GM19099 (cell line): ENCODE measurements around the gene PDGFA.

Experiments used
- POLR2A ChIP-seq: IDR thresholded peaks from 3 replicates; pipeline ENCODE4 v1.6.1; 2011; ENCODE audit warnings: low read depth; ENCODE audit not compliant: insufficient read length; ENCODE audit errors: extremely low read depth

The PDGFA gene

DNA sequence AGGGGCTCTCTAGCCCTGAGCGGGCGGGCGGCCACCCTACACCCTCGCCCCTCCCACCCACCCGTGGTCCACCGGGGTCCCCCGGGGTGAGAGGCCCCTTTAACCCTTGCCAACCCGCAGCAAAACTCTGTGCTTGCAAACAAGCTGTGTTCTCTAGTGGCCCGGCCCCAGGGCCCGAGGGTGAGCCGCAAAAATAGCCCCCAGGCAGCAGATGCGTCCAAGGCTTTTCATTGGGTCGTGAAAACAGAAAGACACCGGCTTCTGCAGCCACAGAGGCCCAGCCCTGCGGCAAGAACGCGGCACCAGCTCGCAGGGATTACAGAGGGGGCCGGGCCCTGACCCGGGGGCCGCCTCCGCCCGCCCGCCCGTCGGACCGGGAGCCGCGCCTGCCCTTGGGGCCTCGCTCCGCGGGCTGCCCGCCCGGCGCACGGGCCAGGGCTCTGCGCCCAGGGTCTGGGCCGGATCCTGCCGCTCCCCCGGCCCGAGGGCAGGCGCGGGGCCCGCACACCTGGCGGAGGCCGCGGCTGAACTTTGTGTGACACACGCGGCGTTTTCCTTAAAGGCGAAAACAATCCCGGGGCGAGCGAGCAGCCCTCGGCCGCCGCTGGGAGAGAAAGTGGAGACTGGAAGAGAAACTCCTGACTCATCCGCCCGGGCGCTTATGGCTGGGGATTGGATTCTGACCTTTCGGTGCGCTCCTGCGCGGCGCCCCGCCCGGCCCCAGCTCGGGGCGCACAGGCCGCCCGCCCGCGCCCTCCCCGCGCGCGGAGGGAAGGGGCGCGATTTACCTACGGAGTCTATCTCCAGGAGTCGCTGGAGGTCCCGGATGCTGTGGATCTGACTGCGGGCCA lies 2.8 kb downstream of the PDGFA start:
- TF ChIP-seq POLR2A = no peak

DNA sequence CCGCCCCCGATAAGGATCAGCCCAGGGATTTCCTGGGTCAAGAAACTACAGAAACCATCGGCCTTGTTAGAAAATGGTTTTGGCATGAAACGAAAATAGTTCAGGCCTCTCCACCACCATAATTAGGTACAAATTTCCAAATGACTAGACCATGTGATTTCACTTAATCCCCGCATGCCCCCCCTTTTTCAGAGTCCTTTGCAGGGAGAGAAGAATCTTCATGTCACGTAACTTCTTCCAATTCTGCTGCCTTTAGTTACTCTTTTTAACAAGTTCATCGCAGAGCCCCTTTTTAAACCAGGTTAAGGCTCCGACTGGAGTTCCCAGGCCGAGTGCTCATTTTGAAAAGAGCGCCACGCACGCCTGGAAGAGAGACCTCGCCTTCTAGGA lies 3.4 kb downstream of the PDGFA start:
- no peak for TF ChIP-seq POLR2A

GRCh38 chr7:515628-516027 lies 4.0 kb downstream of the PDGFA start:
- TF ChIP-seq POLR2A = no peak

DNA sequence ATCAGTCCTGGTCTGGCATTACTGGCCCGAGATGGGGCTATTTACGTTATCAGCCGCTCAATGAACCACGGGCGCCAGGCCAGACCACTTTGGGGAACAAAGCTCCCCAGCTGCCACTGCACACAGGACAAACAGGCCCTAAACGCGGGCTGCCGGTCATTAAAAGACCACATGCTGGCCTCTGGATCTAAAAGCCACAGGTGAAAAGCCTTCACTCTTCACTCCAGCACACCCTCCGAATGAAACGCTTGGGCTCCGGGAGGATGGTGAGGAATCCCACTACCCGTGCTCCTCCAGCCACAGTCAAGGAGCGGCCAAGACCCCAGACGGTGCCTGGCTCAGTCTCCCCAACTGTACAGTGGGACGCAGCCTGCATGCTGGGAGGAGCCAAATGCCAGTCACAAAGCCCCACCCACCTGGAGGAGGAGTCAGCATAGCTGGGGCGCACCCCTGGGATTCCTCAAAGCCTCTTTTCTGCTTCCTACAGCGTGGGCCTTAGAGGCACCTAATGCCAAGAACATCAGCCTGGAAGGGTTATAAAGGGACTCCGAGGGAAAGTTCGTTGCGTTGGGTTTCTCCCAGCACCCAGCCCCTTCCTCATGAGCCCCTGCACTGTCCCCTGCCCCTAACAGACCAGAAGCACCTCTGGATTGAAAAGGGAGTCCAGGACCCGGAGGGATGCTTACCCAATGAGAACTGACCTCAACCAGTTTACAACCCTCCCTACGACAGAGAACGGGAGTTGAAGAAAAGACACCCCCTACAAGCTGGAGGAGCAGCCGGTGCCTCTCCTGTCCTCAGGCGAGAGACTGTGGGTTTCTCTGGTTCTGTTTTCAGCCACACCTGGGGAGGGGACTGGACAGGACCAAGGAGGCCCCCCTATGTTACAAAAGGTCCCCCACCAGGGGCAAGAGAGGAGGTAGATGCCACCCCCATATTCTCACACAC lies 4.7 kb downstream of the PDGFA start:
- no peak for TF ChIP-seq POLR2A

- no peak for TF ChIP-seq POLR2A
Measured at GRCh38 chr7:514242-514641, 5.4 kb downstream of the PDGFA start.

- TF ChIP-seq POLR2A = no peak
Measured at GRCh38 chr7:513521-514166, 6.0 kb downstream of the PDGFA start.

- TF ChIP-seq POLR2A = no peak
Measured at GRCh38 chr7:512541-513311, 6.9 kb downstream of the PDGFA start.

- TF ChIP-seq POLR2A = no peak
Measured at GRCh38 chr7:512146-512510, 7.5 kb downstream of the PDGFA start.

DNA sequence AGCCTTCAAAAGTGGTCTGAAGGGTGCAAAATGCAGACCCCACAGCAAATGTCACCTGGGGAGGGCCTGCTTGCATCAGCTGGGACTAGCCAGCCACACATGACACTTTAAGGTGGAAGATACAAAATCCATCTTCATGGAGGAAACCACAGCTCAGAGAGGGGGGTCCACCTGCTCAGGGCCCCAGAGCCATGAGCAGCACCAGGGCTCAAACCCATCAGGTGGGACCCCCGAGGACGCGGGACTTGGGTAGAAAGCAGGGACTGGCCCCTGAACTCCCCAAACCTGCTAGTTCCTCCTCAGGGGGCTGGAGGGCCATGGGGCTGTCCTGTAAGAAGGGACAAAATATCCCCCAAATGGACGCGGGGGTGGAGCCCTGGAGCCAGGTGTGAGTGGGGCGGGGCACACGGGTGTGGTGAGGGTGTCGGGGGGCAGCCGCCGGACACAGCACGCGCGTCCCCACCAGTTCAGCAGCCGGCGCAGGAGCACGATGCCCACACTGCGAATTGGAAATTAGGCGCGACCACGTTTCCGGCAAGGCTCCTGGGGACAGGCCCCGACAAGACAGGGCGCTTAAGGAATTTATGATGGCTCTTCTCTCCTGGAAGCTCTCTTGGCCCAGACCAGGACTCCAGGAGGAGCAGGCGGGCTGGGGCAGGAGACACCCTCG lies 8.0 kb downstream of the PDGFA start:
- no peak for TF ChIP-seq POLR2A

DNA sequence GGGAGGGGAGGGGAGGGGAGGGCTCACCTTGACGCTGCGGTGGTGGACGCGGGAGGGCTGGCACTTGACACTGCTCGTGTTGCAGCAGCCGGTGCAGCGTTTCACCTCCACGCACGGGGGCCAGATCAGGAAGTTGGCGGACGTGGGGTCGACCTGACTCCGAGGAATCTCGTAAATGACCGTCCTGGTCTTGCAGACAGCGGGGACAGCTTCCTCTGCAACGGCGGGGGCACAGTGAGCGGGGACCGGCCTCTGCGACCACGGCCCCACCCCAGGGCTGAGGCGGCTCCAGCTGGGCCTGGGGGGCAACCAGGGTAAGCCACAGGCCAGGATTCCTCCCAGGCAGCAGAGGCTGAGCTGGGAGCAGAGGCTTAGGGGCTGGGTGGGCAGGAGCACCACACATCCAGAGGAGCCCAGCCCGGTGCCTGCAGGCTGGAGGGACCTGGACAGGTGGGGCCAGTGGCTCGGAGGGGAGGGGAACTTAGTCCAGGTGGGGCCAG lies 8.8 kb downstream of the PDGFA start:
- no peak for TF ChIP-seq POLR2A

- TF ChIP-seq POLR2A = no peak
Measured at GRCh38 chr7:510131-510481, 9.5 kb downstream of the PDGFA start.

DNA sequence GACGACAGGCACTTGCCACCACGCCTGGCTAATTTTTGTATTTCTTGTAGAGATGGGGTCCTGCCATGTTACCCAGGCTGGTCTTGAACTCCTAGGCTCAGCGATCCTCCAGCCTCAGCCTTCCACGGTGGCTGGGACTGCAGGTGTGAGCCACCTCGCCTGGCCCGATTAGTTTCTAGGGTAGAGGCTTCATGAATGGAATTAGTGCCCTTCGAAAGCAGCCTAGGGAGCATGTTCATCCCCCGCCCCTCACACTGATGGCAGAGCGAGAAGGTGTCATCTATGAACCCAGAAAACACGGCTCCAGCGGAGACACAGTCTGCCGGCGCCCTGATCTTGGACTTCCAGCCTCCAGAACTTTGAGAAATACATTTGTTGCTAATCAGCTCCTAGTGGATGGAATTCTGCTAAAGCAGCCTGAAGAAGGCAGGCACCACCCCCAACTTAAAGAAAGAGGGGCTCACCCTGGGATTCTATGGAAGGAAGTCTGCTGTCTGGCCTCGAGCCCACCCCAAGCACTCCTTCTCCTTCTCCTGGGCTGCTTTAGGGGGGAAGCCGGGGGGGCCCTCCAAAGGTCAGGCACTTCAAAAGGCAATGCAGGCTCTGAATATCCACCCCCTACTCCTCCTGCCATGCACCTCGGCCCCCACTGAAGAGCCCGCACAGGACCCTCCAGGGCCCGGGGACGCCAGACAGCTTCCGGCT lies 10.1 kb downstream of the PDGFA start:
- no peak for TF ChIP-seq POLR2A

DNA sequence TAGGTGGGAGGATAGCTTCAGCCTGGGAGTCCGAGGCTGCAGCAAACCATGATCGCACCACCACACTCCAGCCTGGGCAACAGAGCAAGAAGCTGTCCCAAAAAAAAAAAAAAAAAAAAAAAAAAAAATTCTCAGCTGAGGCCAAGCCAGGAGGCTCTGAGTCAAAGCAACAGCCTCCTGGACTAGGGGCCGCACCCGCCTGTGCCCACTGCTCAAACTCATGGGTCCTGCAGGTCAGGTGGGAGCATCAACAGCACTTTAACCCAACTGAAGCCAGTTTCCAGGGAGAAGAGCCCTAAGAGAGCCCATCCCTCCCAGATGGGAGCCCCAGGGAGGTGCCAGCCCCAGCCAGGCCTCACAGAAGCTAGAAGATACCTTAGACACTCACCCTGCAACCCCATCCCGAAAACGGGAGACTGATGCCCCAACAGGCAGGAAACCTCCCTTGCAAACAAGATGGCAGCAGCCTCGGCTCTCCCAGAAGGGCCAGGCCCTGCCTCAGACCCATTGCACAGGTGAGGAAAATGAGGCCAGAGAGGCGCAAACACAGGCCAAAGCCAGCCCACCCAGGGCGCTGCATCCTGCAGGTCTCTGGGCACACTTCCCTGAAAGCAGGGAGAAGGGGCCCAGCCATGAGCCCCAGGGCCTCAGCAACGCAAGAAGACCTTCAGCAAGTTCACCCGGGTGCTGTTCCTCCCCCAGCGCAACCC lies 11.0 kb downstream of the PDGFA start:
- TF ChIP-seq POLR2A = no peak
